Globus pallidus (tissue), 1 donor: ENCODE measurements around the gene RNF213.

Experiments used
- DNase-seq: peaks from one replicate; pipeline ENCODE4 v3.0.0-alpha.2; 2015; ENCODE audit warnings: low spot score

RNF213 gene

GRCh38 chr17:80260791-80261158 lies at the start of gene RNF213:
TSS of gene RNF213 (plus strand) at chr17:80260852. CDS start at chr17:80263682, 2,830 bp downstream.
- DNase-seq, result peak; percentile 39

GRCh38 chr17:80212109-80212508 lies 48.5 kb upstream of the RNF213 start:
- DNase-seq, result no peak

DNA sequence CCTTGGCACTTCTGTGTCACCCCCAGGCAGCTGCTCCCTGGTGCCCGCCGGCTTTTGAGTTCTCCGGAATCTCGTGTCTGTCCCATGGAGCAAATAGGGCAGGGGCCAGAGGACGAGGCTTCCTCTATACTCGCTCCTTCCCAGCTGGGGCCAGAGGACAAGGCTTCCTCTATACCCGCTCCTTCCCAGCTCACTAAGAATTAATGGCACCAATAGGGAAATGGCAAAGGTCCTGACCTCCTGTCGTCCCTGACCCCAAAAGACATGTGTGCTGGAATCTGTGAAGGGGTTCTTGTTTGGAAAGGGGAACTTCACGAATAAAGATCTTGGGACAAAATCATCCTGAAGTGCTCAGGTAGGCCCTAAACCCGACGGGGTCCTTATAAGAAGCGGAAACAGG lies 48.1 kb upstream of the RNF213 start:
- no peak for DNase-seq

DNA sequence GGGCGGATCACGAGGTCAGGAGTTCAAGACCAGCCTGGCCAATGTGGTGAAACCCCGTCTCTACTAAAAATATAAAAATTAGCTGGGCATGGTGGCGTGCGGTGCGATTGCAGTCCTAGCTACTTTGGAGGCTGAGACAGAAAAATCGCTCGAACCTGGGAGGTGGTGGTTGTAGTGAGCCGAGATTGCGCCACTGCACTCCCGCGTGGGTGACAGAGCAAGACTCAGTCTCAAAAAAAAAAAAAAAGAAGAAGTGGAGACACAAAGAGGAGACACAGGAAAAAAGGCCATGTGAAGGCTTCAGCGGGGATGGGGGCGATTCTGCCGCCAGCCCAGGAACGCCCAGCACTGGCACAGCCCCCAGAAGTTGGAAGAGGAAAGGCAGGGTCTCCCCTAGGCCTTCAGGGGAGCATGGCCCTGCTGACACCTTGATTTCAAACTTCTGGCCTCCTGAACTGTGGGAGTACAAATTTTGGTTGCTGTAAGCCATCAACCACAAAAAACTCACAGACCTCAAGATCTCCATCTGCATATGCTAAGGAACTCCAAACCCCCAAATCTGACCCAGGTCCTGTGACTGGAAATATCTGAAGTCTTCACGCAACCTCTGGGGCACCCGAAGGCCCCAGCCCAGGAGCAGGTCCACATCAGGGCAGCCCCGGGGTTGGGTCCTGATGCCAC lies 47.5 kb upstream of the RNF213 start:
- DNase-seq, result no peak

GRCh38 chr17:80213643-80213975 lies 47.0 kb upstream of the RNF213 start:
- no peak for DNase-seq

DNA sequence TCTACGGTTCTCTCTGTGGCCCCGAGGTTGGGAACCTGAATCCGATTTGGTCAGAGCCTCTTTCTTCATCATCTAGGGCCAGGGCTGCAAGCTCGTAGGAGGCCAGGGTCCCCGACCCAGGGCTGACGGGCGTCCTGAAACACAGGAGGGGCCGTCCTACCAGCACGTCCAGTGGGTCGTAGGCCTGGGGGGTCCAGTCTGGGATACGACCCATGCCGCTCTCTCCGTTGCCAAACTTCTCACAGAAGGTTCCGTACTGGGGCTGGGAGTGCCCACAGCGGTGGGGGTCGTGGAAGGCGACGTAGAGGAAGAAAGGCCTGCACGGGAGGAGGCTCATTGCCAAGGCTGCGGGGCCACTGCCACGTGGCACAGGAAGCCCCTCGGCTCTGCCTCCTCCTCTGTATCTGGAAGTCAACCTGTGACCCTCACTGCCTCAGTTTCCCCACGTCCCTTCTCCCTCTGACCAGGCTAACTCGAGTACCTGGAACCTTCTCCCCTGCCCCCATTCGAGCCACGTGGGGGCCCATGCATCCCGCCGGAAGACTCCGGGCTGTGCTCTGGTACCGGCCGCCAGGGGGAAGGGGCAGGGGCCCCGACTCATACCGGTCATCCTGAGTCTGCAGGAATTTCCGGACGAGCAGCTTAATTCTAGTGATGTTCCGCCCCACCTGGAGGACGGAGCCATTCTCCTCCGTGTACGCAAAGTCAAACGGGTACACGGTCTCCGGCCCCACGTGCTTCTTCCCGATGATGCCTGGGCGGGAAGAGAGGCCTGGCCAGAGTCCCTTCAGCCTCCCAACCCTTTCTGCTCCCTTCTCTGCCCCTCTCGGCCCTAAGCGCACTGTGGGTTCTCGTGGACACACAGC lies 46.4 kb upstream of the RNF213 start:
- DNase-seq, result no peak

DNA sequence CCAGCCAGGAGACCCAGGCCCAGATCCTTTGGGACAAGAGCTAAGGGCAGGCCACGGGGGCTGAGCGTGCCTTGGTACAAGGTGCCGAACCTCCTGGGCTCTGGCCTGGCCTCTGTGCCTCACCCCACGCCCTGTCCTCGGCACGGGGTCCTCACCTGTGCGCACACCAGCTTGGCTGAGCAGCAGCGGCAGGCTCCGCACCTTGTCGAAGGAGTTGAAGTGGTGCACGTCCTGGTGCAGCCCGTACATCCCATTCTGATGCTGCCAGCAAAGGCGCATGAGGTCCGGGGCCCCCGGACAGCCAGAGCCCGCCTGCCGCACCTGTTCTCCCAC lies 45.8 kb upstream of the RNF213 start:
- no peak for DNase-seq

- DNase-seq, result no peak
These were observed 43.9 kb upstream of the RNF213 start for GRCh38 chr17:80216473-80217456.

- no peak for DNase-seq
These were observed 42.8 kb upstream of the RNF213 start for GRCh38 chr17:80217703-80218362.

DNA sequence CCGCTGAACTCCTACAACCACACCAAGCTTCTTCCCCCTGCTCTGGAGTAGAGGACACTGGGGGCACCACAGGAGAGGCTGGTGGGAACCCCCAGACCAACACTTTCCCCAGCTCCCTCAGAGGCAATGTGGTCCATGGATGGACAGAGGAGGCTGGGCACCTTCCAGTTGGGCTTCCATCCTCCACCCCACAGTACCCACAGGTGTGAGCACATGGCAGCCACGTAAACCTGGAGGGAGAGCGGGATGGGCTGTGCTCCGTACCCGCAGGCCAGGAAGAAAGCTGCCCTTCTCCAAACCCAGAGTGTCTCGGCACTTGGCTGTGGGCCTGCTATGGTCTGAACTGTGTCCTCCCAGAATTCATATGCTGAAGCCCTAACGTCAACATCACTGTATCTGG lies 42.3 kb upstream of the RNF213 start:
- DNase-seq, result no peak

DNA sequence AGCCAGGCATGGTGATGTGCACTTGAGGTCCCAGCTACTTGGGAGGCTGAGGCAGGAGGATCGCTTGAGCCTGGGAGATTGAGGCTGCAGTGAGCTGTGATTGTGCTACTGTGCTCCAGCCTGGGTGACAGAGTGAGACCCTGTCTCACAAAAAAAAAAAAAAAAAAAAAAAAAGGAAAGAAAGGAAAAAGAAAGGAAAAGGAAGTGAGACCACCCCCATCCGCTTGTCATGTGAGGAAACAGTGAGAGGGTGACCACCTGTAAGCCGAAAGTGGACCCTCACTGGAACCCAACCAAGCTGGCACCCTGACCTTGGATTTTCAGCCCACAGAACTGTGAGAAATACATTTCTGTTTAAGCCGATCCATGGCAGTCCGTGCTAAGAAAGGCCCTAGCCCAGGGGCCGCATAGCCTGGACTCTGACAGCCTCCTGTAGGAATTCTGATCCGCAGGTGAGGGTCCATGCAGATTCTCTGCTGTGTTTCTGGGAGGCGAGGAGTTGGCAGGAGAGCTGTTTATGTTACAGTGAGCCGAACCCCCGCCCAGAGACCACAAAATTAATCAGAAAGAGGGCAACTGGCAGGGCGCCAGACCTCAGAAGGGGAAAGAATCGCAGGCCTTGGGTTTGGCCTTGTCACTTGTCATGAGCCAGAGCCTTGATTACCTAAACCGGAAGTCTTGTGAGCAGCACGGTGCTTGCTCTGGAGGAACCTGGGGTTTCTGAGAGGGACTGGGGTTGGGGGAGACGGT lies 41.5 kb upstream of the RNF213 start:
- peak; percentile 20 for DNase-seq

DNA sequence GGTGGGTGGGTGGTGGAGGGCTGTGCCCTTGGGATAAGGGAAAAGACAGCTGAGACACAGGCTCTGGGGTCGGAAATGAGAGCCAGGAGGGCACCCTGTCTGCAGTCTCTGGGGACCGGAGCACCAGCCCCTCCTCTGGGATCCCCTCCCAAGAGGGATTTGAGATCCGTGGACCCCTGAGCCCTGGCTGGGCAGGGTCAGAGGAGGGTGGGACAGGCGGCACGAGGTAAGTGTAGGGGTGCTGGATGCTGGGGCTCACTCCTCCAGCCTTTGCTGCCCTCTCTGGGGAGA lies 40.9 kb upstream of the RNF213 start:
- DNase-seq, result peak; percentile 8

DNA sequence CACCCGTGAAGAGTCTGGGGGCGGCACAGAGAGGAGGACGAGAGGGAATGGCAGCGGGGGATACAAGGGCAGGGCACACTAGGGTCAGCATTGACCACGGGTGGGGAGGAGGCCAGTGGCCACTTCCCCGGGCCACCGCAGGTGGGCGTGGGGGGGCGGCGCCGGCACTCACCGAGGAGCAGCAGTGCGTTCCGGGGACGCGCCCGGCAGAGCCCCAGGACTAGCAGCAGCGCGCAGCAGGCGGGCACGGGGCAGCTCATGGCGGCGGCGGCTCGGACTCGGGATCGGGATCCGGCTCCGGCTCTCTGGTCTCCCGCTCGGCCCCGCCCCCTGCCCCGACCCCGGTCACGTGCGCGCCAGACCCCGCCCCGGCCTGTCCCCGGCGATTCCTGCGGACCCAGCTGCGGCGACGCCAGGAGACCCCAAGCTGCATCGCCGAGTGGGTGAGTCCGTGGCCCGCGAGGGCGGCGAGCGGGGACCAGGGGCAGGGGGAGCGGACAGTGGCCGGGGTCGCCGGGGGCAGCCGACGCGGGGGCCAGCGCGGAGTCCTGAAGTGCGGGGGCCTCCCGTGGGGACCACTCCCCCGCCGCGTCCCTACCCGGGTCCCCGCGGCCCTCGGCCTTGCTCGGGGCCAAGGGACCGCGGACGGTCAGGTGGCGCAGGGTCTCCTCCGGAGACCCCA lies 40.5 kb upstream of the RNF213 start, which contains the start of the genes SGSH and SLC26A11:
SGSH (minus strand) TSS at position 280 of the 682 bp plus-strand sequence; CDS start at position 260, 20 bp downstream.
SLC26A11 (plus strand) TSS at position 374 of the 682 bp plus-strand sequence. CDS start 1,134 bp downstream, outside the sequence.
- peak; percentile 45 for DNase-seq

DNA sequence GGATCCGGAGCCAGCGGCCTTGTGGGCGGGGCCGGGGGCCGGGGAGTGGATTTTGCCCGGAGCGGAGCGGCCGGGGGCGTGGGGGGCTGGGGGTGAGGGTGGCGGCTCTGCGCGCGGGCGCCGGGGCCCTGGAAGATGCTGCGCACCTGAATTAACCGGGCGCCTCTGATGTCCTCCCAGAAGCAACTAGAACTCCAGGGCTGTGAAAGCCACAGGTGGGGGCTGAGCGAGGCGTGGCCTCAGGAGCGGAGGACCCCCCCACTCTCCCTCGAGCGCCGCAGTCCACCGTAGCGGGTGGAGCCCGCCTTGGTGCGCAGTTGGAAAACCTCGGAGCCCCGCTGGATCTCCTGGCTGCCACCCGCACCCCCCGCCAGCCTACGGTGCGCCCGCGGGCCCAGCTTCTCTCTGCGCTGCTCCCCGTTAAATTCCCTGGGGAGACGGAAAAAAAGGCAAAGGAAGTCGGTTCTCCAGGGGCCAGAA lies 39.9 kb upstream of the RNF213 start:
- DNase-seq, result peak; percentile 7

GRCh38 chr17:80221351-80222105 lies 39.1 kb upstream of the RNF213 start:
- DNase-seq, result no peak

DNA sequence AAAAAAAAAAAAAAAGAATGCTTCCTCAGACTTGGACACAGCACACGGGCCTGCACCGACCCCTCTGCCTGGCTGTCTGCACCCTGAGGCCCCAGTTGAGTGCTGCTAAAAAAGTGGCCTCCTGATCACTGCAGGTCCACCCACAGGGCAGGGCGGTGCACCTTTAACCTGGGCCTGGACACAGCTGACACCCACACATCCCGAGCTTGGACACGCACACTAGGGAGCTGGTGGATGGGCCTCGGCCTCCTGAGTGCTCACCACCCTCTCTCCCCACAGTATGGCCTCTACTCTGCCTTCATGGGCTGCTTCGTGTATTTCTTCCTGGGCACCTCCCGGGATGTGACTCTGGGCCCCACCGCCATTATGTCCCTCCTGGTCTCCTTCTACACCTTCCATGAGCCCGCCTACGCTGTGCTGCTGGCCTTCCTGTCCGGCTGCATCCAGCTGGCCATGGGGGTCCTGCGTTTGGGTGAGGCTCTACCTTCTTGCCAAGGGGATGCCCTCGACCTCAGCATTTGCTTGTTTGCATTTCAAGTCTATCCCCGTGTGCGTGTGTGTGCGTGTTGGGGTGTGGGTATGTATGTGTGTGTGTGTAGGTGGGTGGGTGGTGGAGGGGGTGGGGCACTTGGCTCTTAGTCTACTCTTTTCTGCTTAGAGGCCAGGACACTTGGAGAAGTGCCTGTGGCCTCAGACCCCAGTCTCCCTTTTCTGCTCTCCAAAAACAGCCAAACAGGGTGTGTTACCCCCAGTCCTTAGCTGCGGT lies 38.1 kb upstream of the RNF213 start:
- DNase-seq, result no peak

DNA sequence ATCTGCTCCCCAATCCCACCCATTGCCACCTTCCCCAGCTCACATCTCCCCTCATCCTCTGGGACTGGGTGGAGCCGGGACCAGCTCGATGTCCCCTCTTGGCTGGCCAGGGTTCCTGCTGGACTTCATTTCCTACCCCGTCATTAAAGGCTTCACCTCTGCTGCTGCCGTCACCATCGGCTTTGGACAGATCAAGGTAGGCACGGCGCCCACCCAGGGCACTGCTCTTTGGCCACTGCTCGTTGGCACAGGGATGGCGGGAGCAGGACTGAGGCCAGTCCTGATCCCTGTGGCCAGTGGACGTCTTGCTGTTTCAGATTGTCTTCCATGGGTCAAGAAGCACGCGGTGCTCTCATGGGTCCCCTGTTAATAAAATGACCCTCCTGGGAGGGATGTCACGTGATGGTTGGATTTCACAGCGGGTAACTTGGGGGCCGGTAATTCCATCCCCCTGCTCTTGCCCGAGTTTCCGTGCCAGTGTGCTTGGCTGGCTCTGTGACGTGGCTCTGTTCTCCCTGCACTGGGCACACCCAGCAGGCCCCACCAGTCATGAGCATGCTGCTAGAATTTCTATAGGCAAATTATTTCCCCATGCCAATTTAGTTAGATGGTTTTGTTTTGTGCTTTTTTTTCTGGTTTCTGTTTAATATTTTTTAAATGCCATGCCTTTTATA lies 37.4 kb upstream of the RNF213 start:
- no peak for DNase-seq

- no peak for DNase-seq
These were observed 36.7 kb upstream of the RNF213 start for GRCh38 chr17:80223838-80224497.
